Esophagus squamous epithelium (tissue), 4 donors: ENCODE data around the gene LINC00237.

ENCODE experiments used
- CTCF ChIP-seq, 6 experiments: fragments of 450-650 bp in 4 of 6; fragments of 200-600 bp in 2 of 6; sonication (generic) in 2 of 6; IDR thresholded peaks; one replicate each; pipeline ENCODE4 v1.5.1; 2016 to 2019; ENCODE audit warnings: antibody characterized with exemption in 6 of 6, mild to moderate bottlenecking in 4 of 6, moderate library complexity in 4 of 6
- POLR2A ChIP-seq, 4 donors: fragments of 450-650 bp; IDR thresholded peaks; one replicate each; pipeline ENCODE4 v1.6.1; 2017; ENCODE audit warnings: antibody characterized with exemption in 4 of 4, mild to moderate bottlenecking in 4 of 4, moderate library complexity in 3 of 4

GRCh38 chr20:21114584-21114983 is 8.4 kb upstream of the LINC00237 start:
- TF ChIP-seq CTCF (IDR thresholded peaks at IDR 0.05): no peak
- TF ChIP-seq POLR2A (IDR thresholded peaks at IDR 0.05): no peak
